HCEC 1CT (cell line): ENCODE data around the gene KCTD6.

Experiments used
- DNase-seq: peaks from one replicate; pipeline ENCODE4 v3.0.0-alpha.2; 2017

The KCTD6 gene

DNA sequence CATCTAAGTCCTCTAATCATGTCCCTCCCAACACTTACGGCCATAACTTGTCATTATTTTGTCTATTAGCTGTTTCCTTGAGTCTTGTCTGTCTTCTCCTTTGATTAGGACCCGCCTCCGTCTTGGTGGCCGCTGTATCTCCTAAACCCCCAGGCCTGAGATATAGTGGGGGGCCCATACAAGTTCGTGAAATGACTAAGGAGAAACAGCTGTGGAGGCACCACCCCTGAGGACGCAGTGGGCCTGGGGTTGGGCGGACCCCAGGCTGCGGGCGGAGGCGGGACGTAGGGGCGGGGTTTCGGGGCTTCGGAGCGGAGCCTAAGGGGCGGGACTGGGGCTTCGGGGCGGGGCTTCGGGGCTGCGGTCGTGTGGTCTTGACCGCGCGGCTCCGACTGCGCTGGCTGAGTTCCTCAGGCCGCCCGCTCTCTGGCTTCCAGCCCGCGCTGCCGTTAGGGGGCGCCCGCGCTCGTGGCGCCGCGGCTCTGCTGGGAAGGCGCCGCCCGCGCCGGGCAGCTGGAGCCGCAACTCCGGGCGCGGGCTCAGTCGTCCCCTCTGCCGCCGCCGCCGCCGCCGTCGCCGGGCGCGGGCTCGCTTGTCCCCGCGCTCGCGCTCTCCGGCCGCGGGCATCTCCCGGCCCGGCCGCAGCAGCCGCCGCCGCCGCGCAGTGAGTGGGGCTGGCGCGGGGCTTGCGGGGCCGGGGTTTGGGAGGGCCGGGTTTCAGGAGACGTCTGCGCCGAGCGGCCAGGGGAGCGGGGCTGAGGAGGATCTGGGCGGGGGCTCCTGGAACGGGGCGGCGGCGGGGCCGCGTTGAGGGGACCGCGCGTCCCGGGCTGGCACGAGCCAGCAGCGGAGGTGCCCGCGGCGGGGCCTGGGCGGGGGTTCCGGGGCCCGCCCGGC, at the start of gene KCTD6:
Gene KCTD6 (plus strand): TSS at position 591 of the 897 bp plus-strand sequence. CDS start 6,660 bp downstream, outside the sequence.
- DNase-seq, result peak; percentile 92

DNA sequence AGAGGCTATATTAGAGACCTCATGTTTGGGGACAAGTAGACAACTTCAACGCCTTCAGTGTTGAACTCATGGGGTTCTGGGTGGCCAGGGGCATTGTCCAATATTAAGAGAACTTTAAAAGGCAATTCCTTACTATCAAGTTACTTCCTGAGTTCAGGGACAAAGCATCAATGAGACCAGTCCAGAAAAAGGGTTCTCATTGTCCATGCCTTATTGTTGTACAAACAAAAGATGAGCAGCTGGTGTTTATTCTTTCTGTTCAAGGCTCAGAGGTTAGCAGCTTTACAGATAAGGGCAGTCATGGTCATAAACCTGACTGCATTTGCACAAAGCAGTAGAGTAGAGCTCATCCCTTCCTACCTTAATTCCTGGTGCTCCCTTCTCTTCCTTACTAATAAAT, 39.7 kb upstream of the KCTD6 start:
- no peak for DNase-seq

DNA sequence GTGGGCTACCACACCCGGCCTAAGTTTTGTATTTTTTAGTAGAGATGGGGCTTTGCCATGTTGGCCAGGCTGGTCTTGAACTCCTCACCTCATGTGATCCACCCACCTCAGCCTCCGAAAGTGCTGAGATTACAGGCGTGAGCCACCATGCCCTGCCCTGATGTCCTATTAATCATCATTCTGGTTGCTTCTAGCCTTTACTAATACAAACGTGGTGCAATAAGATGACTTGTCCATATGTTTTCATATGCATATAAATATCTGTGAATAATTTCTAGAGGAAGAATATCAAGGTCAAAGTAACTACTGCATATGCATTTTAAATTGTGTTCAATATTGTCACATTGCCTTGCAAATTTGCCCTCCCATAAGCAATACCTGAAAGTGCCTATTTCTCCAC, 32.7 kb upstream of the KCTD6 start:
- peak; percentile 18 for DNase-seq

DNA sequence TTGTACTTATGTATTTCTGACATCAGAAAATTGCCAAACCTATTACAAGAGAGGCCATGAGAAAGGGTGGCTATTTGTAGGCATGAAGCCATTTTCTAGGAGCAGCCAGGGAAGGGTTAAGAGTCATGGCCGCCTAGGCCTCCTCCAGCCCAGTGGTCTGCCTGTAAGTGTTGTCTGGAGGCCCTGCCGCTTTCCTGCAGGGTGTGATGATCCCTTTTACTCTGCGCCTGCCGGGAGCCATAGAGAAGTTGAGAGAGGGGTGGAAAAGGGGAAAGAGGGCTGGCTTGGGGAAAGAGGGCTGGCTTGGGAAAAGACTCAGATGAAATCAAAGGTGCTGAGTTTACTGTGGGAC, 29.1 kb upstream of the KCTD6 start:
- DNase-seq, result no peak

DNA sequence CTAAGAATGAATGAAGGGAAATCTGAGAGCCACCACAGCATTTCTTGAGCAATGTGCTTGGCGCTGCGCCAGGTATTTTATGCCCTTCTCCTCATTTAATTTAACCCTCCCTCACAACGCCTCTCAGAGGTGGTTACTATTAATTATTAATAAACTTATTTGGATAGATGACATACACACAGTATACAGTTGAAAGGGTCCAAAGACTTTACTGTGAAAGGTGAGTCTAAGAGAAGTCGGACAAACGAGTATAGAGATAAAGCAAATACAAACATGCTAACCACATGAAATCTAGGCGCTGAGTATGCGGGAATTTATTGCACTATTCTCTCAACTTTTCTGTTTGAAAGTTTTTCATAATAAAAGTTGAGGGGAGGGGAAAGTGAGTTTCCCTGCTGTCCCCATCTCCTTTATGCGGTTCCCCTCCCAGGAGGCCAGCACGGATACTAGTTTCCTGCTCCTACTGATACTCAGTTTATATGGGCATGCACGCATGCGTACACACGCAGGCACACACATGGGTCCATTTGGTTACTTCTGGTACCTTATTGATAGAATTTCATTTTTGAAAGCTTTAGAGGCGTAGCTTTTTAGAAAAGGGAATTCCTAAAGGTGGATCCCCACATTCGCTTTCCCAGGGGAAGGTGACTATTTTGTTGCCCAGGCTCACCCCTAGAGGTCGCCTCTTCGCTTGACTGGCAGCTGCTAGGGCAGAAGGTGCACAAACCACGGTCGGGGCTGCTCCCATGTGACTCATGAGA, 28.5 kb upstream of the KCTD6 start:
- DNase-seq, result peak; percentile 94

DNA sequence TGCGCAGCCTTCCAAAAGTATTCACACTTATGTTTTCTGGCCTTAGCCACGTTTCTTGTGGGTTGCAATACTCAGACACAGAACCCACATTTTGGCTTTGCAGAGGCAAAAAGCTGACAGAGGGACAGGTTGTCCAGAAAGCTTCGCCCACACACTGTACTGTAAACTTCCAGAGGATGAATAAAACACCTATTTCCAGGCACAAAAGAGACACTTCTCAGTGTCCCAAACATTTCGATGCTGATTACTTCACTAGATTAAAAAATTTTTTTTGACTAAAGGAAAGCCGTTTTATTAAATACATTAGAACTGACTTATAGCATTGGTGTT, 28.0 kb upstream of the KCTD6 start:
- no peak for DNase-seq

- no peak for DNase-seq
Observed at GRCh38 chr3:58464866-58465265, 27.0 kb upstream of the KCTD6 start.

- DNase-seq, result no peak
Observed at GRCh38 chr3:58466899-58467563, 24.9 kb upstream of the KCTD6 start.

GRCh38 chr3:58469096-58469495, 22.8 kb upstream of the KCTD6 start:
- no peak for DNase-seq

- DNase-seq, result no peak
Observed at GRCh38 chr3:58470363-58471024, 21.4 kb upstream of the KCTD6 start.

GRCh38 chr3:58471025-58471887, 20.6 kb upstream of the KCTD6 start:
- peak; percentile 91 for DNase-seq

GRCh38 chr3:58473275-58473674, 18.6 kb upstream of the KCTD6 start:
- no peak for DNase-seq

DNA sequence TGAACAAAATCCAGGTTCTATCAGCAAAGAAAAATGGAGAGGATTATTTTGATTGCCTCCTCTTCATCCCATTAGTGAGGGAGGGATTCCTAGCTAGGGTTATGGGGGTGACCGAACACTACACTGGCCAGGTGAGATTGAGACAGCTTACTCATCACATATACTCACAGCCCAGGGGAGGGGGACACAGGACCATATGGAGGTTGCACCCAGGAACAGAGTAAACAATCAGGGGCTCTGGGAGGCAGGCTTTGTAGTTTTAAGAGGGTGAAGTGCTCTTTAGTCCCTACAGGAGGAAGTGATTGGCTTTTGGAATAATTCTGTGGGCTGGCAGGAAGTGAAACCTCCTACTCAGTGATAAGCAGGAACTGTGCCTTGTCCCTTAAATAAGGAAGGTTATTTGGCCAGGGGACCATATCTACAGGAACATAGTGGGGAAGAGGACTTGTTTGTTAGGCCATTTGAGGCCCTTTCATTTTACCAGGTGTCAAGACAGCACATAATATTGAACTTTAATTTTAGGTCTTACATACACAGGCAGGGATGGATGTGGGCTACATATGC, 17.5 kb upstream of the KCTD6 start:
- DNase-seq, result no peak

GRCh38 chr3:58474967-58475578, 16.8 kb upstream of the KCTD6 start:
- DNase-seq, result no peak

GRCh38 chr3:58478781-58479180, 13.1 kb upstream of the KCTD6 start:
- no peak for DNase-seq

GRCh38 chr3:58480309-58480708, 11.6 kb upstream of the KCTD6 start:
- DNase-seq, result no peak

DNA sequence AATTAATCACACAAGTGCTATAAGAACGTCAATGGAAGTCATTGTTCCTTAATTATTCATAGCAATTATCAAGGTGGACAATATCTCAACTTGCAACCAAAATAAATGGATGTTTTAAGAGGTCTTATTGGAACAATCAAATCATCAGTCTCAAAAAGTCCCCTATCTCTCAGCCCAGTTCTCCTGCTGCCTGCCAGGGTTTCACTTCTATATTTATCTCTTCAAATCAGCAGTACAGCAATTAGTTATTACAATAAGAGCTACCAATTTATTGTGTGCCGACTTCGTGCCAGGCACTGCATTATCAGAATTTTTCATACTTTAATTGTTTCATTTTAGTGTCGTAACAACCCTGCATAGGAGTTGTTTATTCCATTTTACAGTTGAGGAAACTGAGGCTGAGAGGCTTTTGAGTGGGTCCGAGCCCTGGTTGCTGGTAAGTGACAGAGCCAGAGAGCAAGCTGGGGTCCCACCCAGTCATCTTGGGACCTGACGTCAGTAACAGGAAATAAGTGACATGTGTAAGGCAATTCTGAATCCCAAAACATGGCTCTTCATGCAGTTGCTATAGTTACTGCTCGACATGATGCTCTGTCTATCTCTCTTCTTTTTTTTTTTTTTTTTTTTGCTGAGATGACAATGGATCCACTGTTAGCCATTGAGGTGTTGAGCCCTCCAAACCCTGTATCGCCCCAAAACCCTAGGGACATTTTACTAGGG, 8.8 kb upstream of the KCTD6 start:
- DNase-seq, result no peak

DNA sequence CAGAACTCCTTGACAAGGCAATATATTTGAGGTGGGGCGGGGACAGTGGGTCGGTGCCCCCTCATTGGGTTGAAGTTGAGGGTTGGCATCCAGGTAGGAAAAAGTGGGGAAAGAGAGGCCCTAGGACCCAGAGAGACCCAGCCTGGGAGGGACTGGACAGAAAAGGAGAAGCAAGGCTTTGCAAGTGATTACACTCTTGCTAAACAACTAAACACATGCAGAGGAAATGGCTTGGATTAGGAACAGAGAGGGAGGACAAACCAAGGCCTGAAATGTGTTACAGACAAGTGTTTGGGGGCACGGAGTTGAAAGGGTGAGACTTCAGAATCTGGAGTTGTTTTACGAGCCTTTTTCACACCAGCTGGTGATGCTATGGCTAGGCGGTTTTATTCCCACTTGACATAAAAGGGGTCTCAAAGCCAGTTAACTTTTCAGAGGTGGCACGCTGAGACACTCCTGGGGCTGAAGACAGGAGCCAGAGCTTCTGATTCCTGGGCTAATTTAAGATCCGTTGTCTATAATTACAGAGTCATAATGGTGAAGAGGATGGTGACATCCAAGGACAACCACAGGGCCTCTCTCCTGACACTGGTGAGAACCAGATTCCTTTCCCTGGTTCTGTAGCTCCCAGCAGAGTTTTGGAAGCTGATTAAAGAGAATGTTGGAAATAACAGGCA, 7.7 kb upstream of the KCTD6 start:
- DNase-seq, result no peak

DNA sequence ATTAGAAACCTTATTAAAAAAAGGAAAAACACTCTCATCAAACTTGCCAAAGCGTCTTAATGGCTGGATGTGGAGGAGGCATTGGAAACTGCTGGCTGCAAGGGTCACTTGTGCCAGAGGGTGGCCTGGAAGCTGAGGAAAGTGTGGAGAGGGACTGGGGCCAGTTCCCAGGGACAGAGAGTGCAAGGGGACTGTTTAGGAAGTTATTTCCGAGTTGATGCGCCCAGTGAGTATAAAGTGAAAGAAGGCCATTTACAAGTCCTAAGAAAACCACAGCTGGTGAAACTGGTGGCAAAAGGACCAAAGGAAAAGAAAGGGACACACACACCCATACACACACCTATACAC, 7.2 kb upstream of the KCTD6 start:
- DNase-seq, result no peak

DNA sequence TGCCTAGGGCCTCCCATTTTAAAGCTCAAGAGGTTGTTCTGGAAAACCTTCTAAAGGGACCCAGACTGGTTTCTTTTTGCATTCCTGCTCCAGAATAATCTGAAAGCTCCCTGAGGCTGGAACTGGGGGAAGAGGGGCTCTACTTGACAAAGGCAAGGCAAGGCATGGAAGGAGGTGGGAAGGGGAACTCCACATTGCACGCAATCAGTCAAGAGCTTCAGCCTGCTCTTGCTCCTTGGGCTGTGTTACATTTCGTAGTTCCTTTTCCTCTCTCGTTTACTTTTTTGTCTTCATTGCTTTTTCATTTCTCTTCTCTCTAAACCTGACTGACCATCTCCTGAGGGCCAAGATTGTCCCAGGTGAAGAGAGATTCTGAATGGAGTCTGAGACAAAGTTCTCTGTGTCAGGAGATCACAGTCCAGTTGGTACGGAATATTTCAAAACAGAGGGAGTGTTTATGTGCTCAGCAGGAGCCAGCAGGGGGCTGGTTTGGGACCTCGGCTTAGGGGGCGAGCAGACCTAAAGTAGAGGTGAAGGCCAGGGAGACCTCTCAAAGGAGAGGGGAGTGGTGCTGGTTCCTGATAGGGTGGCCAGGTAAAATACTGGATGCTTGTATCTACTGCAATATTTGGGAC, 6.0 kb upstream of the KCTD6 start:
- DNase-seq, result no peak
